HEK293 (cell line): Measurements from ENCODE around the gene CD177.
"Not testable (repeated sequence)": the region's sequence is repeated elsewhere in the genome, so short reads cannot be mapped to it uniquely, and the experiment has no call there.

Source experiments
- CTCF ChIP-seq: fragments of 450-650 bp; formaldehyde crosslinking; IDR thresholded peaks from 2 replicates; pipeline ENCODE4 v1.5.1; 2016; ENCODE audit warnings: missing biosample characterization, missing genetic modification characterization
- HOXA7 ChIP-seq: sonication (generic); formaldehyde crosslinking; IDR thresholded peaks from 2 replicates; pipeline ENCODE4 v1.8.1; 2022; ENCODE audit warnings: missing genetic modification reagents, borderline replicate concordance
- REST ChIP-seq: fragments of 450-650 bp; formaldehyde crosslinking; IDR thresholded peaks from 2 replicates; pipeline ENCODE4 v1.5.1; 2016; ENCODE audit warnings: missing biosample characterization, missing genetic modification characterization
- ZBTB7A ChIP-seq: fragments of 450-650 bp; formaldehyde crosslinking; IDR thresholded peaks from 2 replicates; pipeline ENCODE4 v1.5.1; 2016; ENCODE audit warnings: low read depth, missing biosample characterization, missing genetic modification characterization
- ZNF155 ChIP-seq: fragments of 450-650 bp; formaldehyde crosslinking; IDR thresholded peaks from 2 replicates; pipeline ENCODE4 v1.5.1; 2016; ENCODE audit warnings: missing biosample characterization, missing genetic modification characterization
- ZNF239 ChIP-seq: fragments of 450-650 bp; formaldehyde crosslinking; IDR thresholded peaks from 2 replicates; pipeline ENCODE4 v1.5.1; 2016; ENCODE audit warnings: missing biosample characterization, missing genetic modification characterization
- ZNF324 ChIP-seq: fragments of 450-650 bp; formaldehyde crosslinking; IDR thresholded peaks from 2 replicates; pipeline ENCODE4 v1.5.1; 2016; ENCODE audit warnings: missing biosample characterization, missing genetic modification characterization
- ZNF596 ChIP-seq: fragments of 450-650 bp; IDR thresholded peaks from 2 replicates; pipeline ENCODE4 v1.5.0; 2018; ENCODE audit warnings: missing biosample characterization, mild to moderate bottlenecking, missing genetic modification characterization, moderate library complexity
- ZNF707 ChIP-seq: fragments of 450-650 bp; formaldehyde crosslinking; IDR thresholded peaks from 2 replicates; pipeline ENCODE4 v1.5.1; 2016; ENCODE audit warnings: missing biosample characterization, missing genetic modification characterization
- ZNF776 ChIP-seq: fragments of 450-650 bp; formaldehyde crosslinking; IDR thresholded peaks from 2 replicates; pipeline ENCODE4 v1.5.0; 2017; ENCODE audit warnings: missing biosample characterization, missing genetic modification characterization, borderline replicate concordance
- ZSCAN30 ChIP-seq: fragments of 450-650 bp; IDR thresholded peaks from 2 replicates; pipeline ENCODE4 v1.5.1; 2018; ENCODE audit warnings: missing biosample characterization, mild to moderate bottlenecking, missing genetic modification characterization, moderate library complexity
- TF ChIP-seq, protein P1 (sequence below): fragments of 450-650 bp; formaldehyde crosslinking; IDR thresholded peaks from 2 replicates; pipeline ENCODE4 v1.5.1; 2016; ENCODE audit warnings: missing biosample characterization, missing genetic modification characterization

DNA sequence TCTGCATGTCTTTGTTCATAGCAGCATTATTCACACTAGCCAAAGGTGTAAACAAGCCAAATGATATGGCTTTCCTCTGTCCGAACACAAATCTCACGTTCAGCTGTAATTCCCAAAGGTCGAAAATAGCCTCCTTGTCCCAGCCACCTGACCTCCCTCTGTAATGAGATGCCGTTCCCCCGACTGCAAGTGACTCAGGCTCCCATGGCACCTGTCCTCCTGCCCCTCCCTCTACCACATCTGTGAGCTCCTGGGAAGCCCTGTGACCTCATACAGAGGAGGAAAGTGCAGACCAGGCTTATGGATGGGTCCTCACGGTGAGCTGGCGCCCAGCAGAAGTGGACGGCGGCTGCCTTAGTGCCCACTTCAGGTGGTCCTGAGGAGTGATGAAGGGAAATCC, 15.4 kb downstream of the CD177 start:
- not testable (repeated sequence) for TF ChIP-seq CTCF (tag by site-specific recombination); REST (tag by site-specific recombination); ZSCAN30; ZNF155 (tag by site-specific recombination); ZNF776; ZBTB7A (tag by site-specific recombination); HOXA7 (CRISPR knock-in tag); ZNF239 (tag by site-specific recombination); ZNF707 (tag by site-specific recombination); ZNF596; ZNF324
- TF ChIP-seq, protein P1, sequence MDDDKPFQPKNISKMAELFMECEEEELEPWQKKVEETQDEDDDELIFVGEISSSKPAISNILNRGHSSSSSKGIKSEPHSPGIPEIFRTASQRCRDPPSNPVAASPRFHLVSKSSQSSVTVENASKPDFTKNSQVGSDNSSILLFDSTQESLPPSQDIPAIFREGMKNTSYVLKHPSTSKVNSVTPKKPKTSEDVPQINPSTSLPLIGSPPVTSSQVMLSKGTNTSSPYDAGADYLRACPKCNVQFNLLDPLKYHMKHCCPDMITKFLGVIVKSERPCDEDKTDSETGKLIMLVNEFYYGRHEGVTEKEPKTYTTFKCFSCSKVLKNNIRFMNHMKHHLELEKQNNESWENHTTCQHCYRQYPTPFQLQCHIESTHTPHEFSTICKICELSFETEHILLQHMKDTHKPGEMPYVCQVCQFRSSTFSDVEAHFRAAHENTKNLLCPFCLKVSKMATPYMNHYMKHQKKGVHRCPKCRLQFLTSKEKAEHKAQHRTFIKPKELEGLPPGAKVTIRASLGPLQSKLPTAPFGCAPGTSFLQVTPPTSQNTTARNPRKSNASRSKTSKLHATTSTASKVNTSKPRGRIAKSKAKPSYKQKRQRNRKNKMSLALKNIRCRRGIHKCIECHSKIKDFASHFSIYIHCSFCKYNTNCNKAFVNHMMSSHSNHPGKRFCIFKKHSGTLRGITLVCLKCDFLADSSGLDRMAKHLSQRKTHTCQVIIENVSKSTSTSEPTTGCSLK (tag by site-specific recombination), result not testable (repeated sequence)
